Frontal cortex (tissue), 4 donors: ENCODE results near the gene JUND. TPM values are rescaled to one million over a fixed set of nuclear protein-coding genes. Genes with fewer than 3 reads are reported as not detected.

Source experiments
- DNase-seq, 2 donors: peaks; one replicate each; pipeline ENCODE4 v3.0.0; 2012; ENCODE audit warnings: low spot score in 2 of 2
- FAIRE-seq: peaks from 2 replicates; lab custom pipeline; 2012; peaks lifted over from hg19 to GRCh38; lab: Jason Lieb, UNC
- total RNA-seq: library from RNA; depleted of rRNA; stranded (reverse); fragments of >200 nt; gene quantifications from one replicate; pipeline ENCODE4 v1.2.3, GENCODE V29; 2014
- donor health status: control.
- donor health status: control.
- donor health status: control.

JUND gene
- total RNA-seq, 1 donor from 2014 or later = 35.5 TPM

- FAIRE-seq = no peak
- DNase-seq = no peak
These were observed 28.2 kb upstream of the JUND start for GRCh38 chr19:18309525-18310064.

- DNase-seq = no peak
- FAIRE-seq = no peak
These were observed 27.5 kb upstream of the JUND start for GRCh38 chr19:18308948-18309325.

- no peak for DNase-seq
- FAIRE-seq = no peak
These were observed 26.9 kb upstream of the JUND start for GRCh38 chr19:18308051-18308947.

- DNase-seq = no peak
These were observed 25.9 kb upstream of the JUND start for GRCh38 chr19:18307271-18307681.

GRCh38 chr19:18306888-18307260, 25.5 kb upstream of the JUND start:
- no peak for DNase-seq
- FAIRE-seq = no peak

More at GRCh38 chr19:18307271-18307681, 25.9 kb upstream of the JUND start:
- FAIRE-seq = no peak

GRCh38 chr19:18306209-18306887, 24.9 kb upstream of the JUND start:
- no peak for FAIRE-seq

GRCh38 chr19:18304458-18305310, 23.3 kb upstream of the JUND start:
- FAIRE-seq (no peak), DNase-seq (peak; percentile 74 to 94)

More at GRCh38 chr19:18306209-18306887, 24.9 kb upstream of the JUND start:
- DNase-seq = no peak

GRCh38 chr19:18304208-18304457, 22.7 kb upstream of the JUND start:
- peak in 1 of 2 donors; percentile 59 for DNase-seq
- no peak for FAIRE-seq

GRCh38 chr19:18301718-18302111, 20.3 kb upstream of the JUND start:
- FAIRE-seq (no peak), DNase-seq (no peak)

GRCh38 chr19:18300930-18301717, 19.7 kb upstream of the JUND start:
- DNase-seq (no peak), FAIRE-seq (no peak)

GRCh38 chr19:18299654-18300053, 18.2 kb upstream of the JUND start:
- FAIRE-seq (no peak), DNase-seq (no peak)

- DNase-seq = no peak
- FAIRE-seq = no peak
These were observed 17.2 kb upstream of the JUND start for GRCh38 chr19:18298601-18299000.

- DNase-seq = no peak
- no peak for FAIRE-seq
These were observed 15.9 kb upstream of the JUND start for GRCh38 chr19:18297308-18297707.

- DNase-seq (no peak), FAIRE-seq (no peak)
These were observed 13.6 kb upstream of the JUND start for GRCh38 chr19:18295034-18295451.

GRCh38 chr19:18294467-18294864, 13.0 kb upstream of the JUND start:
- FAIRE-seq (no peak), DNase-seq (no peak)

GRCh38 chr19:18293642-18294466, 12.4 kb upstream of the JUND start:
- DNase-seq = no peak
- FAIRE-seq = no peak

- FAIRE-seq (no peak), DNase-seq (peak; percentile 75 to 79)
These were observed 11.6 kb upstream of the JUND start for GRCh38 chr19:18292810-18293641.

- FAIRE-seq (no peak), DNase-seq (no peak)
These were observed 11.0 kb upstream of the JUND start for GRCh38 chr19:18292462-18292809.
